NCI-H748 (cell line): Measurements from ENCODE around the gene NXN.
"Not testable (repeated sequence)": the region's sequence is repeated elsewhere in the genome, so short reads cannot be mapped to it uniquely, and the experiment has no call there.

ENCODE experiments used
- DNase-seq: peaks from one replicate; lab custom pipeline; 2025; ENCODE audit not compliant: unreplicated experiment; lab: John Stamatoyannopoulos, UW

NXN gene

DNA sequence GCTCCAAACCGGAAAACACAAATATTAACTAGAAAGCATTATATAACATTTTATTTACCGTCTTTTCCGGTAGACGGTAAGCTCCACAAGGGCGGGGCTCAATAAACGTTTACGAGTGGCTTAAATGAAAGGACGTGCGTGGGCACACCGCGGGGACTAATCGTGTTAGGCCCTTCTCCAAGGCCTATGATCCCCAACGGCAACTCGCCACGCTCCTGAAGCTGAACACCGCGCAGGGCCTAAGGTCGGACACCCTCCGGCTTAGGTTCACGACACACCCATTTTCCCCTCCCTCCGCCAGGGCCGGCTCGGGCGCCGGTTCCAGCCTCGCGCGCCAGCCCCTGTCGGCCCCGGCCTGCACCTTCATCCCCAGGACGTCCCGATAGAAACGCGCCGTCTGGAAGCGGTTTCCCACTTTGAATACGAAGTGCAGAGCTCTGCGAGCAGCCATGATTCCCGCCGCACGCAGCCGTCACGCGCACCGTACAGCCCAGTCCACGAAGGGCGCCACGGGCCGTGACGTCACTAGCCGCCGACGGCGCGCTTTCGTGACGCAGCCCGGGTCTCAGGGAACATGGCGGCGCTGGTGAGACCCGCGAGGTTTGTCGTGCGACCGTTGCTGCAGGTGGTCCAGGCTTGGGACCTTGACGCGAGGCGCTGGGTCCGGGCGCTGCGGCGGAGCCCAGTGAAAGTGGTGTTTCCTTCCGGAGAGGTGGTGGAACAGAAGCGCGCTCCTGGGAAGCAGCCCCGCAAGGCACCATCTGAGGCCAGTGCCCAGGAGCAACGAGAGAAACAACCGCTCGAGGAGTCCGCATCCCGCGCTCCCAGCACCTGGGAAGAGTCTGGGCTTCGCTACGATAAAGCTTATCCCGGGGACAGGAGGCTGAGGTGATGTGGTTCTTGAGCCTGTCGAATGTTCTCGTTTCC lies 197.5 kb downstream of the NXN start, which contains the start of the genes GLOD4 and MRM3:
Gene GLOD4 (minus strand): TSS at position 476 of the 927 bp plus-strand sequence. CDS start 25 bp downstream, at position 451.
Gene MRM3 (plus strand): TSS at position 549 of the 927 bp plus-strand sequence. CDS start 26 bp downstream, at position 575.
- peak; percentile 92 for DNase-seq

DNA sequence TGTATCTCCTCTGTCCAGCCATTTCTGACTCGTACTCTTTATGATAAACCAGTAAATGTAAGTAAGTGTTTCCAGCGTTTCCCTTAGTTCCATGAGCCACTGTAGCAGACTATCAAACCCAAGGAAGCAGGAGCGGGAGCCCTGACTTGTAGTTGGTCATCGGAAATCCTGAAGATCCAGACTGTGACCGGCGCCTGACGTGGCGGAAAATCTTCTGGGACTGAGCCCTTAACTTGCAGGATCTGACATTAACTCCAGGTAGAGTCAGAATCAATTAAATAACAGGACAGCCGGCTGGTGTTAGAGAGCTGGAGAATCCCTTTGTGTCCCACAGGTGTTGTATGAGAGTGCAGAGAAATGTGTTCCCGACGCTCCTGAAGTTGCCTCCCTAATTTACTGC lies 201.5 kb downstream of the NXN start:
- no peak for DNase-seq

DNA sequence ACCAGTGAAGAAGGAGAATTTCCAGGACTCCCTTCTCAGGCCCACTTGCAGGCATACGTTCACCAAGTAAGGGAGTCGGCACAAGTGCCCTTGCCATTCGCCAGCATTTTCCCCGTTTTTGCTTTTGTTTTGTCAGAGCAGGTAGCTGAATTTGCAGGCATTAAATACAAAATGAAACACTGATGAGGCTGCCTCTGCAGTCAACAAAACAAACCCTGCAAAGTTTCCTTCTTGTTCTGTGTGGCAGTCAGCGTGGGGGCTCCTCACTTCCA lies 205.3 kb downstream of the NXN start:
- DNase-seq = no peak

DNA sequence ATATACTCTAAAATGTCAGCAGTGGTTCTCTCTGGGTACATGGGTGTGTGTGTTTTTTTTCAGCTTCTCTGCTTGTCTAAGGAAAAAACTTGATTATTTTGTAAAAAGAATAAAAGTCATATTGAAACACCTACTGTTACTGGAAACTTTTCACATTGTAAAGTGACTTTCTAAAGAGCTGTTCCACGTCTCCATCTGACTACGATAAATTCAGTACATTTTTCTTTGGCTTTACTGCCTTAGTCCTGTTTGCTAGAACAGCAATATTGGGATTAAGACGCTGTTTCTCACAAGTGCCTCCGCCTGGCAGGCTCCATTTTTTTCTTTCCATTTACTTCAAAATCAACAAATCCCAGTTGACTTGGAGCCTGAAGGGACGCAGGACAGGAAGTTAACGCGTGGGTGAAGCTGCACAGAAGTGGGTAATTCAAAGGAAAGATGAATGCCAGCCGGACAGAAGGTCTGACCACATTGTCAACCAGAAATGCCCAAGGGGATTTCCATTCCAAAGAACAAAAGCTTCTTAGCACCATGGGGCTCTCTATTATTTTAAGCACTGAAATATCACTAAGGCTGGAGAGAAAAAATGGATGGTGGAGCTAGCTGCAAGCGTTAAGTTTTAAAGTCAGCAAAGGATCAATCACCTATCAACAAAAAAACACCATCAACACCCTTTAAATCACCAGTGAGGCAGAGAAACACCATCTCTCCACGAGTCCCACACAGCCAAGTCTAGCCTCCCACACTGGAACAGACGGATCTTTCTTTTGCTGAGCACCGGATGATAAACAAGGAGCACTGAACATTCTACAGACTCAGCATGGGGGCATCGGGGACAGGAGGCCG lies 205.9 kb downstream of the NXN start:
- DNase-seq = no peak

DNA sequence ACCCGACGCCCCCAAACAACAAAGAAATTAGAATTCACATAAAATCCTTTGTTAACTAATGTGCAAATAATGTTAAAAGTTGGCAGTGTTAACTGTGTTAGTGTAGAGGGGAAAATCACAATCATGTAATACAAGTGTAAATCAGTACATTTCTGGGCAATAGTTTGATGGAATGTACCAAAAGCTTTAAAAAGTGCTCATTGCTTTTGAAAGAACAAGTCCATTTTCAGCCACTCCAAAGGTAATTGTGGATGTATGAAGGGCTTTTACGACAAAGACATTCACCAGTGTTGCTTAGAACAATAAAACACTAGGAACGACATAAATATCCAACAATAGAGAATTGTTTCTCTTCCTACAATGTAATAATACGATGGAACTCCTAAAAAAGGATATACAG lies 206.6 kb downstream of the NXN start:
- DNase-seq = no peak

DNA sequence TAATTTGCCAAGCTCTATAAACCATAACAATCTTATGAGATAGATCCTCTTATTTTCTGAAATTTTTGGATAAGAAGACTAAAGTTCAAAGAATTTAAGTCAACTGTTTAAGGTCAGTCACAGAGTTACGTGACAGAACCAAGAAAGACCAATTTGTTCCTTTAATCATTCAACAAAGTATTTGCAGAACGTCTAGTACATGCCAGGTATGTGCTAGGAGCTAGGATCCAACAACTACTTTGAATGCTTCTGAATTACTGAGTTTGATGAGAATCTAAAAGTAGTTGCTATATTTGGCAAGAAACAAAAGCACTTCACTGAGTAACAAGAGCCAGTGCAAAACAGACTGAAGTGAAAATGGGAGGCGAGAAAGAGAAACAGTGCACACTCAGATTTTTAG lies 212.5 kb downstream of the NXN start:
- DNase-seq = no peak

DNA sequence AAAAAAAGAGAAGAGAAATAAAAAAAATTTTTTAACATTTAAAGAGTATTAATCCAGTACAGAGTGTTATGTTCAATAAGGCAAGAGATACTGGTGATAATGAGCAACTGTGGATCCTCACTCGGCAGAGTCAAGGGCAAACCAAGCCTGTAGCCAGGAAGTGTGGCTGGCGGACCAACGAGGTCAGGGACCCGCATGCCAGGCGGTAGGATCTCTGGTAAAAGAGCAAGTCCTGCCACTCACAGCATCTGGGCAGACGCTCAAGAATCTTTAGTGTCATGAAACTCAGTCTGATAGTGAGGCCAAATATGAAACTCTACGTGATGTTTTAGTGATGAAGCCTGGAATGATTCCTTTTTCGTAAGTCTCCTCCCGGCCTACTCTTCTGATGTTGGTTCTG lies 219.2 kb downstream of the NXN start:
- DNase-seq = no peak

DNA sequence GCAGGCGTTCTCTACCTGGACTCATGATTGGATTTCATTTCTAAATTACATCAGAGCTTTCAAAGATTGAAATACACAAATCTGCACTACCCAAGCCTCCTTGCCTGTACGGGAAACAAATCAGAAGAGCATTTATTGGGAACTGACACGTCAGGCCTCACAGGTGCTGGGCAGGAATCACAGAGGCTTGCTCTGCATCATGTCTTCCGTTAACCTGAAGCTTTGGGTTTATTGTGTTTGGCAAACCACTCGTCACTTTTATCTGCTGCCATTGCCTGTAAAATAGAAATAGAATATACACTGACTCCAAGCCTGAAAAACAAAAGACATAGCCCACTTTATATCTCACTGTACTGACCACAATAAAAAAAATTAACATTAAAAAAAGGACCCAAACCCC lies 219.6 kb downstream of the NXN start:
- no peak for DNase-seq

DNA sequence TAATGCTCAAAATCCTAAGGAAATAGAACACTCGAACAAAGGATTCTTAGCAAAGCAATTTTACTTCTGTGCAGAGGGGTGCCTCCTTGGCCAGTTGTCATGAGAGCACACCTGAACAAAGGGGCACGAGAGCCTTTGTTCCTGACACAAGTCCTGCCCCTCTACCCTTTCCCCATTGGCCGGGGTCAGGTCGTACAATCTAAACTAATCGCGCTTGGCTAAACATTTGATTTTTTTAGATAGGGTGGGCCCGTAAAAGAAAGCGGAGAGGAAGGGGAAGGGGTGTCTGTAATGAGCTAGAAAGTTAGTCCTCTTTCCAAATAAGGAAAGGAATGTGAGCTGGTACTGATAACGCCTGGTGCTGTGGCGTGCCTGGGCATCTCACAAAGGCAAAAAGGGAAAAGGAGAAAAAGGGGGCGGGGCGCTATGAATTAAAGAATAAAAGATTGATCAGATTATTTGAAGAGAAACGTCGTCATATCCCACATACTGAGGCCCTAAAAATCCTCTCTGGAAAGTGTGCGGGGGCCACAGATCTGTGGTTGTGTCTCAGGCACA lies 223.5 kb downstream of the NXN start:
- DNase-seq = not testable (repeated sequence)

DNA sequence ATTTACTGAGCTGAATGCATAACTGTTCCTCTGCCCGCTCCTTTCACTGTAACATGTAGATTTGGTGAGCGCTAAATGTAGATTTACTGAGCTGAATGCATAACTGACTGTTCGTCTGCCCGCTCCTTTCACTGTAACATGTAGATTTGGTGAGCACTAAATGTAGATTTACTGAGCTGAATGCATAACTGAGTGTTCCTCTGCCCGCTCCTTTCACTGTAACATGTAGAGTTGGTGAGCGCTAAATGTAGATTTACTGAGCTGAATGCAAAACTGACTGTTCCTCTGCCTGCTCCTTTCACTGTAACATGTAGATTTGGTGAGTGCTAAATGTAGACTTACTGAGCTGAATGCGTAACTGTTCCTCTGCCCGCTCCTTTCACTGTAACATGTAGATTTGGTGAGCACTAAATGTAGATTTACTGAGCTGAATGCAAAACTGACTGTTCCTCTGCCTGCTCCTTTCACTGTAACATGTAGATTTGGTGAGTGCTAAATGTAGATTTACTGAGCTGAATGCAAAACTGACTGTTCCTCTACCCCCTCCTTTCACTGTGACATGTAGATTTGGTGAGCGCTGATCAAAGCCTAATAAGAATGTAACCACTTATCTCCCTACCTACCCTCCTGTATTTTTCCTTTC lies 224.1 kb downstream of the NXN start:
- DNase-seq = not testable (repeated sequence)

DNA sequence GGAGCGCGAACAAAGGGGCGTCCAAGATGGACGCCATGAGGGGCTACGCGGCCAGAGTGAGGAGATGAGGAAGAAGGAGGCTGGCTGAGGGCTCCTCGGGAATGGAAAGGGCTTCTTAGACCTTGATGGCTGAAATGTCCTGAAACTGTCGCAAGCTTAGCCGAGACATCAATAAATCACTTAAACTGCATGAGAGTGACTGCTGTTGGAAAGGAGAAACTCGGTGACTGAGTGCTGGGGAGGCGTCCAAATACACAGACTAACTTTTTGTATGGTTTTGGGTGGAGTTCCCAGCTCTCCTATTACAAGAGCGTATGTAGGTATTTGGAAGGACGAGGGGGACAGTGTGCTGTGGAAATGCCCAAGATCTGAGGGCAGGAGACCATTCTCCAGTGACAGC lies 226.2 kb downstream of the NXN start:
- no peak for DNase-seq

DNA sequence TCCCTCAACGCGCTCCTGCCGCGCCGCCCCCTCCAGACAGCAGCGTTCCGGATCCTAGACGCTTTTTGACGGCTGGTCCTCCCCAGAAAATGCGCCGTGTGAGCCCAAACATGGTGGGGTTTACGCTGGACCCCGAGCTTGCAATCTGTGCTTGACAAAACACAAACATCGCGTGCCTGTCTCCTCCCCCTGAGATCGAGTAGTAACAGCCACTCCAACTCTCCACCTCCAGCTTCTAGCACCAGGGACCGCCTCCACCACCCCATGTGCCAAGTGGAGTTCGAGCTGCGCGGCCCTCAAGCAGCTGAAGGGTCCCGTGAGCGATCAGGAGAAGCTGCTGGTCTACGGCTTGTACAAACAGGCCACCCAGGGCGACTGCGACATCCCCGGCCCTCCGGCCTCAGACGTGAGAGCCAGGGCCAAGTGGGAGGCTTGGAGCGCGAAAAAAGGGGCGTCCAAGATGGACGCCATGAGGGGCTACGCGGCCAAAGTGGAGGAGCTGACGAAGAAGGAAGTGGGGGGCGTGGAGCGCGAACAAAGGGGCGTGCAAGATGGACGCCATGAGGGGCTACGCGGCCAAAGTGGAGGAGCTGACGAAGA lies 226.9 kb downstream of the NXN start:
- peak; percentile 77 for DNase-seq

DNA sequence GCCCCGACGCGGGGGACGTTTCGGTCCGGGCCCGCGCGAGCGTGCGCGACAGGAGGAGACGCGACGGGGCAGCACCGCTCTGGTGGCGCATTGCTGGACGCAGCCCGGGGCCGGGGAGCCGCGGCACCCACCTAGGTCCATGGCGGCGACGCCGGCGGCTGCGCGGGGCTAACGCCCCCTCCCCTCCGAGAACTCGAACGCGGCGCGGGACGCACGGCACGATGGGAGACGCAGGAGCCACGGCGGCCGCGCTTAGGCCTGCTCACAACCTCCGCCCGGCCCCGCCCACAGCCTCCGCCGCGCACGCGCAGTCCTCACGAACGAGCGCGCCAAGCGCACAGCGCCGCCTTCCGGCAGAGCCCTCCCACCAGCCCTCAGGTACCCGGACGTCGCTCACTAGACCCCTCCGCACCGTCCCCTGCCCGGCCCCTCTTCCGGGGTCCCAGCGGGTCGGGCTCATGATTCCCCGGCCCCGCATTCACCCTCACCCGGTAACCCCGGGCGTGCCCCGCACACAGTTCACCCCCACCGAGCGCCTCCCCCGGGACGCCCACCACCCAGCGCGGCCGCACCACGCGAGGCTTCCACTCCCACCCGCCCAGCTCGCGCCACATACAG lies 227.5 kb downstream of the NXN start, which contains the start of gene GEMIN4:
Gene GEMIN4 (minus strand): TSS at position 263 of the 618 bp plus-strand sequence. CDS start 122 bp downstream, at position 141.
- DNase-seq = peak; percentile 96

DNA sequence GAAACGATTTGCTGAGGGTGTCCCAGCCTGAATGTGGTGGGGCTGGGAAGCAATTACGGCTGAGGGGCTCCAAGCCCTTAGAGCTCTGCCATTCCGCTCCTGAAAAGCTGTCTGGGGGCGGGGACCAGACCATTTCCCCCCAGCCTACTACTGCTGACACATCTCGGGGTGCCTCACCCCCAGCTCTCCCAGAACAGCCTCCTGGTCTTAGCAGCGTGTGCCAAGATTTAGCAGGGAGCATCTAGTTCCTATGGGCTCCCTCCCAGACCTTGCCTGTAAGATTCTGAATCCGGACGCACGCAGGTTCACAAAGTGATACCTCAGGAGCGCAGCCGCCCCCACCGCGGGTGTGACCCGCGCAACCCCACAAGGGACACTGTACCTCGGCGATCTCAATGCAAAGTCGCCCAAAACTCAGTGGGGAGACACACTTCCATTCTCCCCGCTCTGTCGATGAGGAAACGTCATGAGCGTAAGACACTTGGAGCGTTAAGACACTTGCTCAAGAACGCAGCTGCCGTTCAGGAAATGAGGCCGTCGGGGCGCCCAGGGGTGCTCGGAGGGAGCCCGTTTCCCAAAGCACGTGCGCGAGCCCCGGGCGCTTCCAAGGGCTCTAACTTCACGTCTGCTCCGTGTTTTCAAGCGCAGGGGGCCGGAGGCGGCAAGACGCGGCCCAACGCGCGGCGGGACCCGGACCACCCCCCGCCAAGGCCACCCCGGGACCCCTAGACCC lies 228.1 kb downstream of the NXN start:
- DNase-seq = peak; percentile 59

DNA sequence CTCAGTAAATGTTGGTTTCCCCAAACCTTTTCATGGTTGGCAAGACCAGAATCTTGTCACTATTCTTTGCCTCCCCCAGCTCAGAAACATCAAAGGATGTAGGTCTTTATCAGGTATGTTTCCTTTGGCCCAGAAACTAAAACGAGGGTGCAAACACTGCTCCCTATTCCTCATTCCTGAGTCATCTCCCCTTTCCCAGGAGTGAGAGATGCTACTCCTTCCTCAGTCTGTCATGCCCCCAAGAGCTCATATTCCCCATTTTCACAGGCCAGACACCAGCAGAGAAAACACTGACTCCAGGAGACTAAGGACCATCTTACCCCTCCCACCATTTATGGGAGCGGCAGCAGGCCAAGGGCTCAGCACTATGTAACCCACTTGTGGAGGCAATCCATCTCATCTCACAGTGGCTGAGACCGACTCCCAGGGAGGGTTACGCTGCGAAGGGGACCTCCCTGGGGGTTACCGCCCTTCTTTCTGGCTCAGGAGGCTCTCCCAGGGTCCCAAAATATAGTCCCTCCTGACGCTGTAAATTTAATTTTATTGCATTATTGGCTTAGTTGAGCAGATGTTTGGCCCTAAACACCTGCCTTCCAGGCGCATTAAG lies 229.0 kb downstream of the NXN start:
- no peak for DNase-seq

DNA sequence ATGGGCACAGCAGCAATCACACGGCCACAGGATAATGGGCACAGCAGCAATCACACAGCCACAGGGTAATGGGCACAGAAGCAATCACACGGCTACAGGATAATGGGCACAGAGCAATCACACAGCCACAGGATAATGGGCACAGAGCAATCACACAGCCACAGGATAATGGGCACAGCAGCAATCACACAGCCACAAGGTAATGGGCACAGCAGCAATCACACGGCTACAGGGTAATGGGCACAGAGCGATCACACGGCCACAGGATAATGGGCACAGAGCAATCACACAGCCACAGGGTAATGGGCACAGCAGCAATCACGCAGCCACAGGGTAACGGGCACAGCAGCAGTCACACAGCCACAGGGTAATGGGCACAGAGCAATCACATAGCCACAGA lies 230.2 kb downstream of the NXN start:
- DNase-seq = not testable (repeated sequence)
